GM12878 (cell line): Measurements from ENCODE around the gene KAT2A. TPM values are rescaled to one million over a fixed set of nuclear protein-coding genes. Genes with fewer than 3 reads are reported as not detected.

Source experiments
- ATAC-seq: fragments of 200-7000 bp; cut with Tn5 transposase; 3 replicates; pipeline ENCODE4 v1.9.1; 2020; ENCODE audit warnings: mild to moderate bottlenecking, moderate library complexity
- BruUV-seq: library from RNA; stranded (reverse); fragments of 400-500 nt; replicated peaks from 2 replicates; lab custom pipeline; 2021; lab: Mats Ljungman, UMichigan
- CTCF ChIA-PET: fragments of 300-600 bp; sonication (Branson Sonifier 250); formaldehyde crosslinking; extraction: SDS; loops from one replicate; lab custom pipeline; 2021; ENCODE audit warnings: inconsistent platforms; lab: Yijun Ruan, JAX
- POLR2A ChIA-PET: fragments of 350-600 bp; formaldehyde crosslinking; extraction: SDS; loops from one replicate; lab custom pipeline; 2021; ENCODE audit warnings: inconsistent platforms; lab: Charles Lee
- RAD21 ChIA-PET: fragments of 300-600 bp; sonication (Branson Sonifier 250); formaldehyde crosslinking; loops from one replicate; lab custom pipeline; 2023; ENCODE audit warnings: antibody characterized with exemption; ENCODE audit not compliant: unreplicated experiment; lab: Charles Lee
- SMC1A ChIA-PET: fragments of 300-600 bp; sonication (Branson Sonifier 250); formaldehyde crosslinking; loops from one replicate; lab custom pipeline; 2023; ENCODE audit not compliant: unreplicated experiment, uncharacterized antibody; lab: Charles Lee
- DNase-seq: peaks from one replicate; pipeline ENCODE4 v3.0.0-alpha.2; 2011; ENCODE audit warnings: low read depth, low spot score
- FAIRE-seq: peaks from 3 replicates; lab custom pipeline; 2011; peaks lifted over from hg19 to GRCh38; lab: Jason Lieb, UNC
- H2AFZ ChIP-seq: 2 replicates; pipeline ENCODE4 v1.6.0; 2011; ENCODE audit warnings: low read depth, low read length, control low read depth; ENCODE audit not compliant: control insufficient read depth
- H3K27ac ChIP-seq: 2 replicates; pipeline ENCODE4 v1.5.1; 2011; ENCODE audit warnings: control low read depth; ENCODE audit not compliant: control insufficient read depth, insufficient read depth
- H3K27me3 ChIP-seq, 2 experiments: replicated peaks in 1 of 2; 2 replicates each; pipeline versions ENCODE4 v1.6.0 to v1.6.1; 2011; ENCODE audit warnings: low read length in 1 of 2; ENCODE audit not compliant: control insufficient read depth in 2 of 2, insufficient read depth in 2 of 2
- H3K36me3 ChIP-seq, 2 experiments: 2 replicates each; pipeline ENCODE4 v1.5.1; 2011; ENCODE audit warnings: low read length in 1 of 2; ENCODE audit not compliant: control insufficient read depth in 2 of 2, insufficient read depth in 2 of 2
- H3K4me1 ChIP-seq: 2 replicates; pipeline ENCODE4 v1.6.1; 2011; ENCODE audit warnings: mild to moderate bottlenecking, low read length, moderate library complexity, mixed read lengths; ENCODE audit not compliant: control insufficient read depth, insufficient read depth
- H3K4me2 ChIP-seq: 2 replicates; pipeline ENCODE4 v1.6.0; 2011; ENCODE audit warnings: control low read depth; ENCODE audit not compliant: control insufficient read depth, insufficient read depth
- H3K4me3 ChIP-seq: fragments of 200-600 bp; sonication (generic); 2 replicates; pipeline ENCODE4 v1.5.1; 2016
- H3K79me2 ChIP-seq: 2 replicates; pipeline ENCODE4 v1.6.0; 2011; ENCODE audit warnings: low read length; ENCODE audit not compliant: control insufficient read depth, insufficient read depth
- H3K9ac ChIP-seq: 2 replicates; pipeline ENCODE4 v1.8.0; 2011; ENCODE audit warnings: low read length, control low read depth, mixed read lengths; ENCODE audit not compliant: control insufficient read depth, insufficient read depth
- H3K9me3 ChIP-seq: replicated peaks from 3 replicates; pipeline ENCODE4 v1.5.1; 2011; ENCODE audit warnings: mild to moderate bottlenecking, low read length; ENCODE audit not compliant: control insufficient read depth, insufficient read depth
- H4K20me1 ChIP-seq: 2 replicates; pipeline ENCODE4 v1.6.0; 2011; ENCODE audit not compliant: control insufficient read depth, insufficient read depth
- CEBPZ ChIP-seq: fragments of 150-350 bp; IDR thresholded peaks from 2 replicates; pipeline ENCODE4 v1.6.1; 2016; ENCODE audit warnings: low read depth, low read length
- HCFC1 ChIP-seq: fragments of 150-350 bp; IDR thresholded peaks from 2 replicates; pipeline ENCODE4 v1.6.1; 2014; ENCODE audit warnings: low read length
- WGBS: methylation state at CpG from one replicate; pipeline ENCODE4 v1.1.6; 2016; ENCODE audit warnings: low lambda C conversion rate; ENCODE audit not compliant: insufficient replicate concordance, insufficient coverage; ENCODE audit errors: missing lambda C conversion rate; 5-methylcytosine and 5-hydroxymethylcytosine counted together
- in situ Hi-C: fragments of 300-500 bp; cut with MboI; formaldehyde crosslinking; loops from 9 replicates; pipeline ENCODE4 v1.14.3; 2018; ENCODE audit warnings: mixed read lengths
- intact Hi-C: fragments of 100-400 bp; cut with micrococcal nuclease; formaldehyde crosslinking; loops from one replicate; pipeline ENCODE4 v1.14.2; 2022; ENCODE audit not compliant: unreplicated experiment
- polyA plus RNA-seq, 11 experiments: library from polyadenylated mRNA; depleted of rRNA in 4 of 11; unstranded in 6 of 11; stranded (reverse) in 5 of 11; fragments of >200 nt; fragmentation: Nextera tagmentation in 4 of 11; fragmentation: Illumina TruSeq in 1 of 11; extraction: Ambion mirVana in 4 of 11; extraction: Trizol in 1 of 11; gene quantifications; 1 replicate in 1 of 11; 2 replicates in 10 of 11; pipeline versions ENCODE4 v1.2.1 to v1.2.3, GENCODE V29; 2011 to 2016; ENCODE audit warnings: inconsistent platforms in 2 of 11, missing spikeins in 2 of 11, low read depth in 1 of 11
- total RNA-seq, 4 experiments: library from RNA; depleted of rRNA in 3 of 4; stranded (reverse); fragments of >200 nt in 3 of 4; fragmentation: Illumina TruSeq in 1 of 4; extraction: Trizol in 1 of 4; gene quantifications; 2 replicates each; pipeline versions ENCODE4 v1.2.1 to v1.2.3, GENCODE V29; 2013 to 2021

The KAT2A gene
- total and polyA plus RNA-seq, 10 of the 15 experiments (the other 5 are each of a cell fraction or from before 2014, with no cell fraction given) = 0.85 to 47.5 (median 14.6) TPM

GRCh38 chr17:42118126-42118510, 3.0 kb downstream of the KAT2A start:
- FAIRE-seq (no peak), DNase-seq (no peak), ATAC-seq (no peak)
- no peak overlapping the region for H3K4me3 ChIP-seq
- ChIA-PET SMC1A (interaction anchor here (1.0 to 5.2 kb wide), 6 partner anchors 50 to 154 kb away, joined by 3 to 53 read pairs (median 11); partner anchors contain the start of genes CNP and KCNH4), POLR2A (interaction anchor here (0.6 to 3.0 kb wide), 5 partner anchors 11 to 387 kb away, joined by 3 to 15 read pairs (median 5); partner anchors contain the start of gene KCNH4), RAD21 (interaction anchor here (0.7 to 4.7 kb wide), 4 partner anchors 59 to 155 kb away, joined by 4 to 78 read pairs (median 4); partner anchors contain the start of gene KCNH4), CTCF (interaction anchor here (0.9 to 7.1 kb wide), 14 partner anchors 15 to 204 kb away, joined by 3 to 138 read pairs (median 5); partner anchors contain the start of genes C17orf113, CNP, DNAJC7 and KCNH4)
- BruUV-seq = no TSS peak
- H3K9ac ChIP-seq = no peak overlapping the region
- H3K9me3 ChIP-seq = no peaks in the 10 kb centered on the region; the same call in 2 of the 3 replicates
- in situ Hi-C loops = no loop called here
- peaks cover 21% of the 10 kb centered on the region for H3K4me1 ChIP-seq
- no peak overlapping the region for H2AFZ ChIP-seq
- WGBS = 70% methylated on average over 3 of the region's 4 CpGs
- H3K4me2 ChIP-seq = no peak overlapping the region
- H3K27ac ChIP-seq = no peak overlapping the region
- no peaks in the 10 kb centered on the region for H3K27me3 ChIP-seq
- H4K20me1 ChIP-seq = no peaks in the 10 kb centered on the region
- peaks cover 2% of the 10 kb centered on the region; the same call in 1 of the 2 replicates for H3K79me2 ChIP-seq
- H3K36me3 ChIP-seq = peaks cover 7 to 8% of the 10 kb centered on the region in 2 experiments; a peak in 3 of 4 replicates
- intact Hi-C loops = loop anchor here (1.0 kb wide), 1 partner anchor 63 kb away; the partner anchor contains the start of gene KCNH4
- TF ChIP-seq CEBPZ (no peak), HCFC1 (no peak)
